ENCODE data around the gene MAMDC2. TPM values are rescaled to one million over a fixed set of nuclear protein-coding genes. Genes with fewer than 3 reads are reported as not detected.

MAMDC2 gene
- total RNA-seq, 1 experiment from 2014 or later, result 4.6 TPM

DNA sequence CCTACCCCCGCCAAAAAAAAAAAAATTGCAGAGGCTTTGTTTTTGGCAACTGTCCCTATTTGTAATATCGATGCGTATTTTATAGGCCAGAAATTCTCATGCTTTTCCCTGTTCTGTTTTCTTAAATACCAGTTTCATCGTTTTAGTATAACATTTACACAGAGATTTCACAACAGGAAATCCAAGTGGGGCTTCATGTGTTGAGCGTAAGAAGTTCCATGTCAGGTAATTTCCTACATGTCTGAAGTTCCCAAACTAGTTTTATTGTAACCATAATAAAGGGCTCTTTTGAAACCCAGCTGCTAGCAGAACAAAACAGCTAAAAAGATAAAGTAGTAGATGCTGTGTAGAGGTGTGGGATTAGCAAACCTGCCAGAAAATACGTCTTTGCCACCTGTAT lies 219.3 kb downstream of the MAMDC2 start:
- Histone ChIP-seq H2BK120ac (ENCODE audit: low read depth, low read length, poor library complexity, severe bottlenecking) (no peak overlapping the region), H2AFZ (ENCODE audit: low read length) (no peak overlapping the region), H3K23ac (ENCODE audit: insufficient read length, low read depth, low read length) (no peak overlapping the region), H4K8ac (replicated peaks; ENCODE audit: insufficient read length, low read depth, low read length) (no peak overlapping the region), H3K27ac (ENCODE audit: insufficient read length, low read depth, low read length) (no peak overlapping the region), H3K4me2 (ENCODE audit: insufficient read depth, insufficient read length, low read length) (no peak overlapping the region), H3K79me1 (ENCODE audit: insufficient read depth, low read depth, low read length, poor library complexity, severe bottlenecking) (peaks cover 9% of the 10 kb centered on the region), H3K9ac (ENCODE audit: extremely low read depth, insufficient read length, low read length) (no peak overlapping the region), H2AK5ac (ENCODE audit: insufficient read length, low read length) (no peak overlapping the region), H3K9me3 (ENCODE audit: control insufficient read depth, low read depth, low read length) (no peaks in the 10 kb centered on the region), H4K91ac (ENCODE audit: insufficient read length, low read depth, low read length) (no peak overlapping the region), H2BK5ac (ENCODE audit: insufficient read length, low read length) (no peak overlapping the region), H3K4ac (ENCODE audit: low read depth, low read length) (no peak overlapping the region), H4K5ac (ENCODE audit: insufficient read length, low read depth, low read length) (no peak overlapping the region), H4K20me1 (ENCODE audit: control insufficient read depth, insufficient read depth, insufficient read length) (no peaks in the 10 kb centered on the region), H2BK15ac (ENCODE audit: low read depth, low read length) (no peak overlapping the region), H3T11ph (ENCODE audit: low read length) (no peak overlapping the region), H3K14ac (ENCODE audit: insufficient read depth, low read length) (no peak overlapping the region), H3K56ac (ENCODE audit: insufficient read length, low read depth, low read length) (no peak overlapping the region), H2BK20ac (ENCODE audit: low read depth, low read length, poor library complexity, severe bottlenecking) (no peak overlapping the region), H3K18ac (ENCODE audit: insufficient read length, low read depth, low read length) (no peak overlapping the region), H3K27me3 (ENCODE audit: insufficient read depth, low read length) (no peaks in the 10 kb centered on the region), H2BK12ac (ENCODE audit: insufficient read length, low read depth, low read length) (no peak overlapping the region), H3K4me1 (ENCODE audit: insufficient read depth, low read length) (no peaks in the 10 kb centered on the region), H3K23me2 (ENCODE audit: insufficient read length, low read depth, low read length, poor library complexity, severe bottlenecking) (peaks cover 4% of the 10 kb centered on the region), H3K79me2 (ENCODE audit: insufficient read depth, low read length) (peaks cover 19% of the 10 kb centered on the region; the same call in 1 of the 2 replicates)
- Mint-ChIP-seq H3K27me3 (ENCODE audit: low read depth) (peaks cover 2% of the 10 kb centered on the region; the same call in 1 of the 2 replicates), H3K4me1 (peaks cover 37 to 38% of the 10 kb centered on the region in 2 experiments), H3K4me3 (no peak overlapping the region), H3K36me3 (ENCODE audit: insufficient read depth in 1 of 3, low read depth in 3 of 3) (peaks cover 27 to 48% (median 43%) of the 10 kb centered on the region in 3 experiments), H3K27ac (no peak overlapping the region), H3K9me3 (no peaks in the 10 kb centered on the region)
- WGBS (ENCODE audit: extremely low coverage, insufficient read length, low lambda C conversion rate), result no CpG with 5 or more reads among the region's 6 CpGs
- TF ChIP-seq, protein P1, sequence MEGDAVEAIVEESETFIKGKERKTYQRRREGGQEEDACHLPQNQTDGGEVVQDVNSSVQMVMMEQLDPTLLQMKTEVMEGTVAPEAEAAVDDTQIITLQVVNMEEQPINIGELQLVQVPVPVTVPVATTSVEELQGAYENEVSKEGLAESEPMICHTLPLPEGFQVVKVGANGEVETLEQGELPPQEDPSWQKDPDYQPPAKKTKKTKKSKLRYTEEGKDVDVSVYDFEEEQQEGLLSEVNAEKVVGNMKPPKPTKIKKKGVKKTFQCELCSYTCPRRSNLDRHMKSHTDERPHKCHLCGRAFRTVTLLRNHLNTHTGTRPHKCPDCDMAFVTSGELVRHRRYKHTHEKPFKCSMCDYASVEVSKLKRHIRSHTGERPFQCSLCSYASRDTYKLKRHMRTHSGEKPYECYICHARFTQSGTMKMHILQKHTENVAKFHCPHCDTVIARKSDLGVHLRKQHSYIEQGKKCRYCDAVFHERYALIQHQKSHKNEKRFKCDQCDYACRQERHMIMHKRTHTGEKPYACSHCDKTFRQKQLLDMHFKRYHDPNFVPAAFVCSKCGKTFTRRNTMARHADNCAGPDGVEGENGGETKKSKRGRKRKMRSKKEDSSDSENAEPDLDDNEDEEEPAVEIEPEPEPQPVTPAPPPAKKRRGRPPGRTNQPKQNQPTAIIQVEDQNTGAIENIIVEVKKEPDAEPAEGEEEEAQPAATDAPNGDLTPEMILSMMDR (conservative IDR thresholded peaks at IDR 0.05), result no peak
- DNase-seq, result no peak
